EL (cell line): ENCODE measurements around the gene SPACA9.

Source experiments
- DNase-seq: peaks from one replicate; pipeline ENCODE4 v3.0.0-alpha.2; 2016

SPACA9 gene

GRCh38 chr9:132894862-132895835, 16.5 kb downstream of the SPACA9 start:
- no peak for DNase-seq

- no peak for DNase-seq
These were observed 17.6 kb downstream of the SPACA9 start for GRCh38 chr9:132896264-132896663.

GRCh38 chr9:132896906-132897305, 18.2 kb downstream of the SPACA9 start:
- no peak for DNase-seq

- no peak for DNase-seq
These were observed 19.4 kb downstream of the SPACA9 start for GRCh38 chr9:132898051-132898450.

GRCh38 chr9:132901858-132902831, 23.4 kb downstream of the SPACA9 start:
- peak; percentile 84 for DNase-seq

- DNase-seq, result no peak
These were observed 25.1 kb downstream of the SPACA9 start for GRCh38 chr9:132903574-132904492.

- DNase-seq, result no peak
These were observed 27.0 kb downstream of the SPACA9 start for GRCh38 chr9:132905726-132906125.

- no peak for DNase-seq
These were observed 29.9 kb downstream of the SPACA9 start for GRCh38 chr9:132908635-132909034.

GRCh38 chr9:132909311-132909710, 30.6 kb downstream of the SPACA9 start:
- DNase-seq, result no peak

GRCh38 chr9:132910376-132910775, 31.7 kb downstream of the SPACA9 start:
- DNase-seq, result no peak

- no peak for DNase-seq
These were observed 33.4 kb downstream of the SPACA9 start for GRCh38 chr9:132912131-132912530.

GRCh38 chr9:132914924-132915323, 36.2 kb downstream of the SPACA9 start:
- no peak for DNase-seq

GRCh38 chr9:132919614-132920268, 41.0 kb downstream of the SPACA9 start:
- no peak for DNase-seq

GRCh38 chr9:132923346-132923902, 44.7 kb downstream of the SPACA9 start:
- DNase-seq, result no peak

GRCh38 chr9:132927704-132928103, 49.0 kb downstream of the SPACA9 start:
- DNase-seq, result no peak

- DNase-seq, result peak; percentile 23
These were observed 52.6 kb downstream of the SPACA9 start for GRCh38 chr9:132931178-132931735.

GRCh38 chr9:132935026-132935425, 56.3 kb downstream of the SPACA9 start:
- no peak for DNase-seq

- peak; percentile 24 for DNase-seq
These were observed 58.8 kb downstream of the SPACA9 start for GRCh38 chr9:132937463-132937901.

GRCh38 chr9:132939169-132939568, 60.5 kb downstream of the SPACA9 start:
- no peak for DNase-seq
